Activated naive CD8-positive, alpha-beta T cell treated with anti-CD3 and anti-CD28 coated beads, Interleukin-2, amount 50 U/mL, for 16 hours (primary cell): ENCODE measurements around the gene COL24A1.
"Not testable (repeated sequence)": the region's sequence is repeated elsewhere in the genome, so short reads cannot be mapped to it uniquely, and the experiment has no call there.

Source experiments
- DNase-seq: peaks from one replicate; pipeline ENCODE4 v3.0.0-alpha.2; 2020; ENCODE audit warnings: low read depth, low spot score

Gene COL24A1

DNA sequence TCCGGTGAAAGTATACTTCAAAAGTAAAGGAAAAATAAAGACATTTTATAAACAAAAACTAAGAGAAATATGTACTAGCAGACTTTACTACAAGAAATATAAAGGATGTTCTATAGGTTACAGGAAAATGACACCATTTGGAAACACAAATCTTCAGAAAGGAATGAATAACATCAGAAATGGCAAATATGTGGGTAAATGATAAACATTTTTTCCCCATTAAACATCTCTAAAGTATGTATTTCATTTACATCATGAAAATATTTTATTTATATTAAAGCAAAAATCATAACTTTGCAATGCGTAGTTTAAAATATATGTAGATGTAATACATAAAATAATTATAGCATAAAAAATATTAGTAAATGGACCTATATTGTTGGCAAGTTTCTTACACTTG is 264.2 kb downstream of the COL24A1 start:
- DNase-seq, result no peak

DNA sequence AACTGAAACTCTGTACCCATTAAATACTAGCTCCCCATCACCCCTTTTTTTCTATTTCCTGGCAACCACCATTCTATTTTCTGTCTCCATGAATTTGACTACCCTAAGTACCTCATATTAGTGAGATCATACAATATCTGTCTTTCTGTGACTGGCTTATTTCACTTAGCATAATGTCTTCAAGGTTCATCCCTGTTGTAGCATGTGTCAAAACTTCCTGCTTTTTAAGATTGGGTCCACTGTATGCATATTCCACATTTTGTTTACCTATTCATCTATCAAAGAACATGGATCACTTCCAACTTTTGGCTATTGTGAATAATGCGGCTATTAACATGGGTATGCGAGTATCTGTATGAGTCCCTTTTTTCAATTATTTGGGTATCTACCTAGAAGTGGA is 266.7 kb downstream of the COL24A1 start:
- no peak for DNase-seq

DNA sequence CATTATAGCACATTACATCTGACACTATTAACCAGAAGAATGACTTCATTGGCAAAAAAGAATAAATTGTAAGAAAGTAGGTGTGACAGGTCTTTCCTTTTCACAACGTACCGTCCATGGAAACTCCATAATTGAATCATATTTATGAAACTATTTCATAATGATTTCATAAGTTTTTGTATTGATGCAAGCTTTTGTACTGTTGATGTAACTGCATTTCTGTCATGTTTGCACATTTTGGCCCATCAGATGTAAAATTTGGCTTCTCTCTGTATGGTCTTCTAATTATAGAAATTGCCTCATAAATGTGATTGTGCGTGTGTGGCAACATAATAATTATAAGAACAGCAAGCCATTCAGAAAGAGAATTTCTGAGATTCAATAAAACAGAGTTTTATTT is 267.7 kb downstream of the COL24A1 start:
- DNase-seq, result no peak

DNA sequence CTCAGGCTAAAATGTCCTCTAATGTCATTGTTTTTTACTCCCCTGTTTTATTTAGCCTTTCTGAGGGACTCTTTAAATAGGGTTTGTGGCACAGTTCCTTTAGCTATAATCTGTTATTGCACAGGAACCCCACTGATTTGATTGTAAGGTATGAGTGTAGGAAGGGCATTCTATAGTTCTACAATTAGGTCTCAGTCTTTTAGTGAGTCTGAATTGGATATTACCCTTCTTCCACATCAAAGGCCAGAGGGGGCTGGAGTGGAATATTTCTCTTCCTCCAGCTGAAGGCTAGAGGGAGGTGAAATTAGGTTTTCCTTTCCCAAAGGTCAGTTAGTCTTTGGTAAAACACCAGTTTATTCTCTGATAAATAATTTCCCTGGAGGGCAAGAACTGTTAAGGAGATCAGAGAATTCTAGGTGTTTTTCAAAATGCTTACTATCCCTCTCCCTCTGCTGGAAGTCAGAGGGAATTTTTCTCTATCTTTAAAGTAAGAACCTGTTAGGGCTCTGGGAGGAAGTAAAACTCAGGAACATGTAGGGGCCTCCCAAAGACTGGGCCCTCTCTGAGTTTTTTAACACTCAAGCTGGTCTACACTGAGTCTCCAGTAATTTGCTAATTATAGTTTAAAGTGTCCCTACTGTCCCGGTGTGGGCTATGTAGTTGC is 272.1 kb downstream of the COL24A1 start:
- DNase-seq, result no peak

DNA sequence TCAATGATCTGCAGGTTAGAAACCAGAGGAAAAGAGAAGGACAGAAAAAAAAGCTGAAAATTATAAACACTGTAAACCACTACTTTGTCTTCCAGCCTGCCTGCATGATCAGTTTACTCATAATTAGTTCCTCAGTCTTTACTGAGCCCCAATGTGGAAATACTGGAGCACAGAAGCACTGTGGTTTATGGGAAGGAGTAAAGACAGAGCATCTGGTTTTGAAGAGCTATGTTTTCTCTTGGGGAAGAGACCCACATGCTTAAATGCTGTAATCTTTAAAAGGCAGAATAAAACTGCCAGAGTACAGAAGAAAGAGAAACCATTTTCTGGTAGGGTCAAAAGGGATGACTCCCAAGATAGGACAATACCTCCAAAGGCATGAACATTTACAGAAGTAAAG is 289.4 kb downstream of the COL24A1 start:
- no peak for DNase-seq

DNA sequence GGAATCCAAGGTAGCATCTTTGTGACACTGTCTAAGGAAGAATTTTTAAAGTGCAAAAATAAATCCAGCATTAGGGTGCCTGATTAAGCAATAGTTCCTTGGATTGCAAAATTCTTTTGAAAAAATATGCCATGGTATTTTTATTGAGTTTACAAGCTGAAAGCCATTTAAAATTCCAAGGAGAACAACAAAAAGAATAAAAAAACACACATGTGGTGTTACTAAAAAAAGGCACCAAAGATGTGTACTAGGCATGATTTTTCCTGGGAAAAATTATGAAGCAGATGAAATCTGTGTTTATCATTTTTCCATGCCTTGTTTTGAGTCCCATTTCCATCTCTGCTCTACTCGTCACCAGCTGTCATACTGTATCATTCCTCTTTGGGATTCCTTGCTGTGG is 291.4 kb downstream of the COL24A1 start:
- no peak for DNase-seq

DNA sequence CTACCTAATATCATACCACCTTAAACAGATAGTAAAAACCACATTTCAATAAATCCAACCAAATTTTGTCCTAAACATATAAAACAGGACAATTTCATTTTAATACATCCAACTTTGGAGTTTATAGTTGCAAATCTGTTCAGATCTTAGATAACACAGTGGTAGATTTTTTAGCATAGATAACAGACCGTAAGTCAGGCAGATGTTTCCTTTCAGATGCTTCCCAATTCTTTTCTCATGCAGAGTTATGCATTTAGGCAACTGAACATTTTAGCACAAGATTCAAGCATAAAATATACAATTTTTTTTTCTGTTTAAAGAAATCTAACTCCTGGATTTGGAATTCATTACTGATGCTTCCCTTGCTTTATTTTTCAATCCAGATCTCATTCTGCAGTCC is 291.8 kb downstream of the COL24A1 start:
- no peak for DNase-seq

DNA sequence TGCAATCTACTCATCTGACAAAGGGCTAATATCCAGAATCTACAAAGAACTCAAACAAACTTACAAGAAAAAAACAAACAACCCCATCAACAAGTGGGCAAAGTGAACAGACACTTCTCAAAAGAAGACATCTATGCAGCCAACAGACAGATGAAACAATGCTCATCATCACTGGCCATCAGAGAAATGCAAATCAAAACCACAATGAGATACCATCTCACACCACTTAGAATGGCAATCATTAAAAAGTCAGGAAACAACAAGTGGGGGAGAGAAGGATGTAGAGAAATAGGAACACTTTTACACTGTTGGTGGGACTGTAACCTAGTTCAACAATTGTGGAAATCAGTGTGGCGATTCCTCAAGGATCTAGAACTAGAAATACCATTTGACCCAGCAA is 292.9 kb downstream of the COL24A1 start:
- DNase-seq, result not testable (repeated sequence)

DNA sequence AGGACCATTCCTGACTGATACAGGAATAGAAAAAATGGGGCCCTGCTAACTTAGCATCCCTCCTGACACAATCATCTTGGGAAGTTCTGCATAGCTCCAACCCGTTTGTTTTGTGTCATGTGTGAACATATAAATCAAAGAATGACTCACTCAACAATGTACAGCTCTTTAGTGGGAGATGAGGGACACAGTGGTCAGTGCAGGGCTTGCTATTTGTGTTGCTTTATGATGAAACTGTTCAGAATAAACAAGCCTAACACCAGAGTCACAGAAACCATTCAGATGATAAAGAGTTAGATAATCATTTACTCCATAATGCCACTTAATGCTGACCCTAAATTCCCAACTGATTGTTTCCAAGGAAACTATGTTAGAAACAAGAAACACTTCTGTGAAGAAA is 294.1 kb downstream of the COL24A1 start:
- no peak for DNase-seq

DNA sequence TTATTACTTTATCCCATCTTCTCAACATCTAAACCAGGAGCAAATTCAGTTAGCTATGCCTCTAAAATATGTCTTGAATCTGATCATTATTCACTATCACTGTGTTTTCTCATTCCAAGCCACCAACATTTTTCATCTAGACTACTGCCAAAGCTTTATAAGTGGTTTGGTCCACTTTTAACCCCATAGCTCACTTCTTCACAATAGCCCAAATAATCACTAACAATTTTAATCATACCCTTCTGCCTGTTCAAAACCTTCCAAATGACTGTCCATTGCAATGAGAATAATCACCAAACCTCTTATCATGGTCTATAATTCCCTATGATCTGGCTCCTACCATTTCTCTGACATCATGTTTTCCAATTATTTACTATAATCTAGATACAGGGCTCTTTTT is 298.6 kb downstream of the COL24A1 start:
- DNase-seq, result no peak

DNA sequence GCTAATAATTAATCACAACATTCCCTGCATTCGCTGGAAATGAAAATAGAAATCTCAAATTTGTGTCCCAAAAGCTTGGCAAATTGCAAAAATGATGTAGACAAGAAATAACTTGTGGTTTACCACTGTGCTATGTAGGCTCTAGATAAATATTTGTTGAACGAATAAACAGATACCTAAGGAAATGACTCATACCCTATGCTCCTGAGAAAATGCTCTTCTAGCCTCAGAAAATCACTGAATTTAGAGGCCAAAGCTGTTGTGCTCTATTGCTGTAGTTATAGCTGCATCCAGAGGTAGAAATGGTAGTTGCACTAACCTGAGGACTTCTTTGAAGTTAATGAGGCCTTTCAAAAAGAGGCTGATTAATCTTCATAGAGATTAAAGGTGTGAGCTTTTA is 306.3 kb downstream of the COL24A1 start:
- DNase-seq, result no peak

DNA sequence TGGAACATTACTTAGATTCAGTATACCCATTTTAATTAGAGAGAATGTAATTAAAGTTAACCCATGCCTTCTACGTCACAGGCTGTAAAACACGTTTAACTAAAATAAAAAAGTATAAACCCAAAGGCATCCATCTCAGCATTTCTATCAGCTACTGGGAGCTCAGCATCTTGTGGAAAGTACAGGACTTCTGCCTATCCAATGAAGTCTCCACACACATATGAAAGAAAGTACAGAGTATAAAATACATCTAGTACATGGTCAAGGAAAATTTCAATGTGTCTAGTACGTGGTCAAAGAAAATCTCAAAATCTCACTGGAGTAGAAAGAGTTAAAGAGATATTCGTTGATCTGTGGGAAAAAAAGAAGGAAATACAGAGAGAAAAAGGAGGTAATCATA is 306.9 kb downstream of the COL24A1 start:
- no peak for DNase-seq

DNA sequence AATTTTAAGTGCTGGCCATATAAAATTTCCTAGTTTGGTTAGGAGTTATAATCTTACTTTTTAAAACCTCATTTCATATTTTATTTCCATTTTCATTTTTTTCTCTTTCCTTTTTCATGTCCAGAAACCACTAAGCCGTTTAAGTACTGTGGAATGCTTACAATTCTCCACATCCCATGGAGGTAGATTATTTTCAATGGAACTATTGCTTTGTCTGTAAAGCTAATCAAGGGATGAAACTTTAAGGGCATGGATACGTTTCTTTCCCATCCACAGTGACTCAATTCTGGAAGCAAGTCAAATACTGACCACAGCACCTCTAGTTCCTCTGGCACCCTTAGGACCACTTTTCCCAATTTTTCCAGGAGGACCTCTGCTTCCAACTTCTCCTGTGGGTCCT is 309.2 kb downstream of the COL24A1 start:
- no peak for DNase-seq

DNA sequence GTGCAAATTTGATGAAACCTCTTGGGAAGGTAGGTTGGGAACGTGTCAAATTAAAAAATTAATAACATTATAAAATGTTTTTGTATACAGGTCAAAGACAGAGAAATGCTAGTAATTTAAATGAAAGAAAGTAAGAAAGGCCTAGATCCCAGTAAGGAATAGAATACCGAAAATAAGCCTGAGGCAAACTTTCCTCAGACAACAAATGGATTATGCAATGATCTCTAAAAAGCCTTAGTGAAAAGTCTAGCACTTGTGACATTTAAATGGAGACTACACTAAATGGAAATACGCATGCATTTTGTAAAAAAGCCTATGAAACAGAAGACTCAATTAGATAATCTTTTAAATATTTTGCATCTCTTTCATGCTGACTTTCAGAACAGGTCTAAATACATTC is 309.9 kb downstream of the COL24A1 start:
- no peak for DNase-seq

DNA sequence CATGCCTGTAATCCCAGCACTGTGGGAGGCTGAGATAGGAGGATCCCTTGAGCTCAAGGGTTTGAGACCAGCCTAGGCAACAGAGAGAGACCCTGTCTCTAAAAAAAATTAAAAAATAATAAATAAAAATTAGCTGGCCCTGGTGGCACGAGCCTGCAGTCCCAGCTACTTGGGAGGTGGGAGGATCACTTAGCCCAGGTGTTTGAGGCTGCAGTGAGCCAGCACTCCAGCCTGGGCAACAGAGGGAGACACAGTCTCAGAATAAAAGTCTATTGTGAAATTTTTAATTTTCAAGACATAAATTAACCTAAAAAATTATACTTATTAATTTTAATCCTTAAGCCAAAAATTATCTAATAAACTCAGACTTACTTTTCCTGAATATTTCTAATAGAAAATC is 317.1 kb downstream of the COL24A1 start:
- DNase-seq, result no peak

DNA sequence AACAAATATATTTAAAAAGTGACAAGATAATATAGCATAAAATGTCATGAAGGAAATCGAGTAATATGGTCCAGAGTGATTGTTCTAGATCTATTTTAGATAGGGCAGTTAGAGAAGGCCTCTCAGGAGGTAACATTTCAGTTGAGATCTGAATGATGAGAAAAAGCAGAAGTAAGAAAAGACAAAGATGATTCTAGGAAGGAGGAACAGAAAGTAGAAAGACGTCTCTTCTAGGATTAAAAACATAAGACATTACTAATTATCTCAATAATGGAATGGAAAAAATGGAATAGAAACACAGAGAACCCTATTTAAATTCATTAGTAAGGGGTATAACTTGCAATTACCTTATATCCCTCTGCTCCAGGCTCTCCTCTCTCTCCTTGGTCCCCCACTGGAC is 318.3 kb downstream of the COL24A1 start:
- DNase-seq, result no peak

DNA sequence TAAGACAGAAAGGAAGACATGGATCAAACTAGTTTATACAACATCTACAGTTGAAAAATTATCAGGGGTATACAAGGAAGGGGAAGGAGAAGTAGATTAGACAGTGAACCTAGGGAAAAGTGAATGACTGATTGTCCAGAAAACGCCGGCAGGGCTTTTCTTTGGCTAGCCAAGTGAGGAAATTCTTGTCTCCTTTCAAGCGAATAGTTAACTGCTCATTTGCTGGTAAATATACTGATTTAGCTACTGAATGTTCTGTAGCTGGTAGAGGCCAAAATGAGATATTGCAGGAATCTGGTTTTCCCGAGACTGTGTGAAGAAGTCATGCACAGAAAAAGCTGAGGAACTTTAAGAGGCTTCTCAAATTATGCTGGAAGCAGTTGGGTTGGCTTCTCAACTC is 319.8 kb downstream of the COL24A1 start:
- DNase-seq, result no peak

DNA sequence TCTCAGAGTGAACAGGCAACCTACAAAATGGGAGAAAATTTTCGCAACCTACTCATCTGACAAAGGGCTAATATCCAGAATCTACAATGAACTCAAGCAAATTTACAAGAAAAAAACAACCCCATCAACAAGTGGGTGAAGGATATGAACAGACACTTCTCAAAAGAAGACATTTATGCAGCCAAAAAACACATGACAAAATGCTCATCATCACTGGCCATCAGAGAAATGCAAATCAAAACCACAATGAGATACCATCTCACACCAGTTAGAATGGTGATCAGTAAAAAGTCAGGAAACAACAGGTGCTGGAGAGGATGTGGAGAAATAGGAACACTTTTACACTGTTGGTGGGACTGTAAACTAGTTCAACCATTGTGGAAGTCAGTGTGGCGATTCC is 323.4 kb downstream of the COL24A1 start:
- DNase-seq, result not testable (repeated sequence)

DNA sequence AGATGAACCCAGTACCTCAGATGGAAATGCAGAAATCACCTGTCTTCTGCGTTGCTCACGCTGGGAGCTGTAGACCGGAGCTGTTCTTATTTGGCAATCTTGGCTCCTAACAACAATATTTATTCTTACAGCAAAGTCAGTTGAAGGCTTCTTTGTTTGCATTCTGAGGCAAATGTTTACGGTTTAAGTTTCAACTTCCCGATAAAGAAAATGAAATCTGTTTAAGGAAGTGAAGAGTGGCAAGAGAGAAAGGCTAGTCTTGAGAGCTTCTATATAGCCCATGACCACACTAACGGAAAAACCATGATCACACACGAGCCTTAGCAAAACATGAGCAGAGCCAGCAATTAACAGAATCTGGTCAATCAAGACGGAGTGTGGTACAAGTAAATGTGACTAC is 325.7 kb downstream of the COL24A1 start:
- DNase-seq, result no peak

DNA sequence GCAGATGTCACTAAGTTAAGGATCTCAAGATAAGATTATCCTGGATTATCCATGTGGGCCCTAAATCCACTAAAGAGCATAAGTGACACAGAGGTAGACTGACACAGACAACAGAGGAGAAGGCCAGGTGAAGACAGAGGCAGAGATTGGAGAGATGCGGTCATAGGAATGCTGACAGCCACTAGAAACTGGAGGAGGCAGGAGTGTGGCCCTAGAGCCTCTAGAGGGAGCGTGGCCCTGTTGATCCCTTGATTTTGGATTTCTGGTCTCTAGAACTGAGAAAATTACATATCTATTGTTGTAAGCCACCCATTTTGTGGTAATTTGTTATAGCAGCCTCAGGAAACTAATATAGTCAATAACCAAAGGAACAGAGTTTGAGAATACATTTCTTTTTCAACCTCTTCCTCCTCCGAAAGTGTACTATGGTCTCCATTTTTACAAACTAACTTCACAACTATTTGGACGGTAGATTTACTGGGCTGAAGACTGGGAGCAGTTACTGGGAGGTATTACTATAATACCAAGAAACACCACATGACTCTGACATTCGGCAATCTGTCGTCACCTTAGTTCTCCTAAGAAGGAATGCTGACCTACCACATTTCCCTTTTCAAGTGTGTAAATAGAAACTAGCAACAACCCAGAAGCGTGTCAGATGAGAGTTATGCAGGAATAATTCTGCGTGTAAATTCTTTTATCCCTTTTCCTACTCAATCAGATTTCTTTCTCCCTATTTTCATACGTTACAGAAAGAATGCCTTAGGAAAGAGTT is 332.3 kb downstream of the COL24A1 start:
- no peak for DNase-seq

DNA sequence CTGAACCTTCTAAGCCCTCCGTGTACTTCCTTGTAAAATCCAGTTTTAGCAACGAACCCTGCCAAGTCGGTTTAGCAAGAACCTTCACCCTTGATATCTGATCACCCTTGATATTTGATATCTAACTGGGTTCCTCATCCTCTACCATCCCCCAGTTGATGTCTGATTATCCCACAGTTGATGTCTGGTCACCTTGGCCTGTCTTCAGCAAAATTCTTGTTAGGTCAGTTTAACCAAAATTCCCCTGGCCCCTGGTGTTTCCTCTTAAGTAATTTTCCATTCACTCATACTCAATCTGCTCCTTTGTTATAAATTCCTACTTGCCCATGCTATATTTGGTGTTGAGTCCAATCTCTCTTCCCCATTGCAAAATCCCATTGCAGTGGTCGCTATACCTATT is 333.9 kb downstream of the COL24A1 start:
- DNase-seq, result no peak

DNA sequence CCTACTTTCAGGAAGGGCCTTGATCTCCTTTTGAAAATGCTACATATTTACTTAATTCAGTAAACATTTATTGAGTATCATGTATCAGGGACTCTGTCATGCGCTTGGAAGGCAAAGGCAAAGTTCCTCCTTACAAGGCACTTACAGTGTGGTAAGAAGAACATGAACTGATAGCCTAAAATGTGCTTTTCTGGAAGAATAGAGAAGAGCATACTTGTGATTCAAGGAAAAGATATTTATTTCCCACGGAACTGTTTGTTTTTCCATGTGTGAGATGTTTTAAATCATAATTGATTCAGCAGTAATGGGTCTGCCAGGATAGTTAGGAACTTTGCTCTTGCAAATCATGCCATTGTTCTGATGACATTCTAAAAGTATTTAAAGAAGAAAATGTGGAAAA is 338.2 kb downstream of the COL24A1 start:
- DNase-seq, result no peak

DNA sequence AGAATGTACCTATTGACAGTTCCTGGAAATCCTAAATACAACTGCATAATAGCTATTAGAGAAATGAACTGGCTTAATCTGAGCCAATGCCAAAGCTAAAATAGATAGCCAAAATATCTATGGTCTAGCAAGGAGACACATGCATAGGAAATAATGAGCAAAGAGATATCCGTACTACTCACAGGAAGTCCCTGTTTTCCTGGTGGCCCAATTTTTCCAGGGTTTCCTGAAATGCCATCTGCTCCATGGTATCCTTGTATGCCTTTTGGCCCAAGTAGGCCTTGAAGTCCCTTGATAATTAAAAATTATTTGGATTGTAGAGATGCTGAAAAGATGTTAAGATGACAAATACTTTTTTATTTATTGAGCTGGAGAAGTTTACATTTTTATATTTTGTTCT is 340.0 kb downstream of the COL24A1 start:
- DNase-seq, result no peak

DNA sequence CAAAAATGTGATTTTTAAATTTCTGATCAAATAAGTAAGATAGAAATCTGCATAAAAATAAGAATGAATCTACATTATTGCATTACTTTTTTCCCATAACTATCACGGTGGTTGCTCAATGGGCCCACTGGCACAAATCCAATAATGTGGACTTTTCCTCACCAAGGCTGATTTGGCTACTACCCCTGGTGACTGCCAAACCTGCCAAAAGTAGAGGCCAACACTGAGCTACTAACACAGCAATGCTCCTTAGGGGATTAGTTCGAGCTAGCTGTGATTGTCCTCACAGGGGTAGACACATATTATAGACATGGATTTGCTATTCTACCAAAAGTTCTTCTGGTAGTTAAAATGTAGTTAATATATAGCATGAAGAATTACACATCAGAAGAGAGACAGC is 340.7 kb downstream of the COL24A1 start:
- DNase-seq, result no peak
